ENCODE measurements around the gene ZGPAT.
"Not testable (repeated sequence)": the region's sequence is repeated elsewhere in the genome, so short reads cannot be mapped to it uniquely, and the experiment has no call there.

ZGPAT gene

DNA sequence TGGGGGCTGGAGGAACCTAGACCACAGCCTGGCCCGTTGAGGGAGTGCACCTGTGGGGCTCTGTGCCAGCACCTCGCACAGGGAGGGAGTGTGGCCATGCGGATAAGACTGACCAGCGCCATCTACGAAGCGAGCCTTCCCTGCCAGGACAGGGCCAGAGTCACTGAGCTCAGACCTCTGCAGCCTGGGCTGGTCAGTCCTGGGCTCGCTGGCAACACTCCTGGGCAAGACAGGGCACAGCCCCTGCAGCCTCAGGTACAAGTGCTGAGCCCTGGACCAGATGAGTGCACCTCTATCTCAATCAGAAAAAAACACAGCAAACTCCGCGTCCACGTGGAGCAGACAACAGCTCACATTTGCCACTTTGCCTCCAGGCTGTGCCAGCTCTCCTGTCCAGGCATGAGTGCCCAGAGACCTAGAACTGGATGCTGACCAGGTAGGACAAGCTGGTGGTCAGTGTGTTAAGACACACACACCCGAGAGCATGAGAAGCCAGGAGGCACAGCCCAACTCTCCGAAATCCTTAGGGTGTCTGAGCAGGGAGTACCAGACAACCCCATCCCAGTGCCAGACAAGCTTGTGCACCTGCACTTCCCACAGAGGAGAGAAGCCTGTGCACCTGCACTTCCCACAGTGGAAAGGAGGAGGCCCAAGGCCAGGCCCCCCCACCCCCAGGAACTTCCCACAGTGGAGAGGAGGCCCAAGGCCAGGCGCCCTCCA is 4.9 kb upstream of the ZGPAT start:
- DNase-seq (ENCODE audit: low read depth in 2 of 2) = no peak

GRCh38 chr20:63703471-63703975 is 4.3 kb upstream of the ZGPAT start:
- DNase-seq (ENCODE audit: low read depth in 2 of 2) = no peak

- no peak for DNase-seq (ENCODE audit: low read depth in 2 of 2)
Measured at GRCh38 chr20:63703976-63704748, 3.7 kb upstream of the ZGPAT start.

DNA sequence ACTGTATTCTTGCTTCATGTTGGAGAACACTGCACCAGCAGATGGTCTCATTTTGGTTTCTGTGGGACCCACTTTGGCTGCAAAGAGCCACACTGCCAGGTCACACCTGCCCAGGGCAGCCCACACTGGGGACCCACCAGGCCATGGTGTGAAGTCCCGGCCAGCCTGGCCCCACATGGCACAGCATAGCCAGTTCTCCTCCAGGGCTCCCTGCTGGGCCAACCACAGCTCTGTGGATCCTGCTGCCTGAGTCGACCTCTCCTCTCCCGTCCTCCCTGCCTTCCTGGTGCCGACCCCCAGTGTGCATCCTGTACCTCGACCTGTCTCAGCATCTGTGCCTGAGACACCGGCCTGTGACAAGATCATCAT is 3.1 kb upstream of the ZGPAT start:
- no peak for DNase-seq (ENCODE audit: low read depth in 2 of 2)

DNA sequence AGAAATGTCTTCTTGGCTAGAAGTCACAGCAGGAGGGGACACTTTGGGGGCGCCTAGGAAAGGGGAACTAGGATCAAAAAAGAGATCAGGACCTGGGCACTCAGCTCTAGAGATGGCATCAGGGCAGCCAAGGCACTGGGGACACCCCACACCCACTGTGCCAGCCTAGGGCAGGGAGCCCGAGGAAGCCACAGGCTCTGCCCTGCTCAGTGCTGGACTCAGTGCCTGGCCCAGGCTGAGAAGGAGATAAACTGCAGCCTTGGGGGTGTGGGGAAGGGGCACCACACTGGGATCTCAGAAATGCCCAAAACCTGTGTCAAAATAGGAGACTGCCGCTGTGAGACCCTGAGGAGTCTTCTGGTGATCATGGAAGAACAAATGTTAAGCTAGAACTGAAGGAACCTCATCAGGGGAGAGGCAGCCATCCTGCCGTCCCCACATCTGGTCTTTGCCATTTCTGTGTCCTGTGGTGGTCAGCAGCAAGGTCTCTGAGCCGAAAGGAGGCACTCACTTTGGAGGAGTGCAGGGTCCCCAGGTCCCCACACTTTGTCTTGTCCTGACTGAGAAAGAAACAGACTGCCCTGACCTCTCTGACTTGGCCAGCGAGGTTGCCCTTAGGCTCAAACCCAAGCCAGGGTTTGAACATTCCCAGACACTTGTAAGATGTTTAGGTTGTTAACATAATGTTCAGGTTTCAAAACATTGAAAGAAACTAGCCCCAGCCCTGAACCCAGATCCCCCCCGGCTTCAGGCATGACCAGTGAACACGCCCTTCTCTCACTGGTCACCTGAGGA is 2.4 kb upstream of the ZGPAT start:
- DNase-seq (ENCODE audit: low read depth in 2 of 2) = no peak

DNA sequence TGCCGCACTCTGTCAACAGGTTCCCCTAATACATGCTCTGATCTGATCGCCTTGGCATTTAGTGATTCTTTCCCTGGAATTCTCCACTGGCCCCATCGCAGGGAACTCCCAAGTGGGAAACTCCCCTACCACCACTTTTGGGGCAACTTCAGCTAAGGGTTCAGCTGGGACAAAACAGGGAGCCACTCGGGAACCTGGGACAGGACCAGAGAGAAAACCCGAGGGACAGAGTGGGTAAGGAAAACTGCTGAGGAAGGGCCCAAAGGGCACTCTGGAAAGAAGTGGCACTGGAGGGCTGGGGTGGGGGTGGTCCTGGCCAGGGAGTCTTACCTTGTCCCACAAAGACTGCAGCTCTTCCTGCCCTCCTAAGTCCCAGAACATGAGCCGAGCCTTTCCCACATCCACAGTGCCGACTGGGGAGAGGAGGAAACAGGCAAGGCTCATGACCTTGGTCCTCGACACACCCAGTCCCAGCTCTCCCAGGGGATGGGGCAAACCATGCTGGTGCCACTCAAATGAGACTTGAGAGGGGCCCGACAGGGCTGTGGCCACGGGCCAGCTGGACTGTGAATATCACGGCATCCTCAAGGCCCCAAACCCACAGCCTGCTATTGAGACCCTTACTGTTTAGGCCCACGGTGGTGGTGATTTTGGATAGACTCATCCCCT is 1.7 kb upstream of the ZGPAT start:
- no peak for DNase-seq (ENCODE audit: low read depth in 2 of 2)

GRCh38 chr20:63706852-63707557 is 834 bp upstream of the ZGPAT start:
- DNase-seq (ENCODE audit: low read depth in 2 of 2) = peak in 1 of 2 donors; percentile 53

GRCh38 chr20:63708301-63709148 is 686 bp downstream of the ZGPAT start:
- DNase-seq (ENCODE audit: low read depth in 2 of 2) = no peak

- DNase-seq (ENCODE audit: low read depth in 2 of 2) = no peak
Measured at GRCh38 chr20:63709149-63709527, 1.3 kb downstream of the ZGPAT start.

DNA sequence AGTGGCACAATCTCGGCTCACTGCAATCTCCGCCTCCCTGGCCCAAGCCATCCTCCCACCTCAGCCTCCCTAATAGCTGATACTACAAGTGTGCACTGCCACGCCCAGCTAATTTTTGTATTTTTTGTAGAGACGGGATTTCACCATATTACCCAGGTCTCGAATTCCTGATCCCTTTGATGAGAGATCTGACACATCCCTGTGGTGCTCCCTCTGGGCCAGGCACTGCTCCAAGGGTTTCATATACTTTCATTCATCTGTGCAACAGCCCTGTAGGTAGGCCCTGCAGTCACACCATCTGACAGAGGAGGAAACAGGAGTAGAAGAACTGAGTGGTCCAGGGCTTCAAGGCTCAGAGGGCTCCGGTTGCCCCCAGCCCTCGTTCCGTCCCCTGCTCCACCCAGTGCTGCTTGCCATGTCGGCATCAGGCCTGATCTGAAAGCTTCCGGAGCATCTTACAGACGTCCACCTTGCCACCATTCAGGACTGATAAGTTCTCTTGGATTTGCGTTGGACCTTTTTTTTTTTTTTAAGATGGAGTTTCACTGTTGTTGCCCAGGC is 3.3 kb downstream of the ZGPAT start:
- DNase-seq (ENCODE audit: low read depth in 2 of 2) = no peak

DNA sequence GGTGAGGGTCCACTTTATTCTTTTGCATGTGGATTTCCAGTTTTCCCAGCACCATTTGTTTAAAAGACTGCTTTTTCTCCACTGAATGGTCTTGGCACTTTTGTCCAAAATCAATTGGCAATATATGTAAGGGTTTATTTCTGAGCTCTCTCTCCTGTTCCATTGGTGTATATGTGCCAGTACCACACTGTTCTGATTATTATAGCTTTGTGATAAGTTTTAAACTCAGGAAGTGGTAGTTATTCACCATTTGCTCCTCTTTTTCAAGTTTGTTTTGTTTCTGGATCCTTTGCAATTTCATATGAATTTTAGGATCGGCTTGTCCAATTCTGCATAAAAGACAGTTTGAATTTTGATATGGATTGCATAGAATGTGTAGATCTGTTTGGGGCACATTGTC is 4.4 kb downstream of the ZGPAT start:
- no peak for DNase-seq (ENCODE audit: low read depth in 2 of 2)

DNA sequence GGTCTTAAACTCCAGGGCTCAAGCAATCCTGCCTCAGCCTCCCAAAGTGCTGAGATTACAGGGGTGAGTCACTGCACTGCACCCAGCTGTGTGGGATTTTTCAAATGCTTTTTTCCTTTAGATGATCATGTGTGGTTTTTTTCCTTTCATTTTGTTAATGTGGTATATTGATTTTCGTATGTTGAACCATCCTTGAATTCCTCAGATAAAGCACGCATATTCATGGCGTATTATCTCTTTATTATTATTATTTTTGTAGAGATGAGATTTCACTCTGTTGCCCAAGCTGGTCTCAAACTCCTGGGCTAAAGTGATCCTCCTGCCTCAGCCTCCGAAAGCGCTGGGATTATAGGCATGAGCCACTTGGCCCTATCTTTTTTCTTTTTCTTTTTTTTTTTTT is 7.0 kb downstream of the ZGPAT start:
- DNase-seq (ENCODE audit: low read depth in 2 of 2) = no peak

- no peak for DNase-seq (ENCODE audit: low read depth in 2 of 2)
Measured at GRCh38 chr20:63718996-63719395, 11.2 kb downstream of the ZGPAT start.

DNA sequence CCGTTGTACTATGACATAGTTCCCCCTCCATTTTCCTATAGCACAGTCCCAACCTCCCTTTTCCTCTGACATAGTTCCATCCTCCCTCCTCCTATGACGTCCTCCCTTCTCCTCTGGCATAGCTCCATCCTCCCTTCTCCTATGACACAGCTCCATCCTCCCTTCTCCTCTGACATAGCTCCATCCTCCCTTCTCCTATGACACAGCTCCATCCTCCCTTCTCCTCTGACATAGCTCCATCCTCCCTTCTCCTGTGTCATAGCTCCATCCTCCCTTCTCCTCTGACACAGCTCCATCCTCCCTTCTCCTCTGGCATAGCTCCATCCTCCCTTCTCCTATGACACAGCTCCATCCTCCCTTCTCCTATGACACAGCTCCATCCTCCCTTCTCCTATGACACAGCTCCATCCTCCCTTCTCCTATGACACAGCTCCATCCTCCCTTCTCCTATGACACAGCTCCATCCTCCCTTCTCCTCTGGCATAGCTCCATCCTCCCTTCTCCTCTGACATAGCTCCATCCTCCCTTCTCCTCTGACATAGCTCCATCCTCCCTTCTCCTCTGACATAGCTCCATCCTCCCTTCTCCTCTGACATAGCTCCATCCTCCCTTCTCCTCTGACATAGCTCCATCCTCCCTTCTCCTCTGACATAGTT is 15.3 kb downstream of the ZGPAT start:
- not testable (repeated sequence) for DNase-seq (ENCODE audit: low read depth in 2 of 2)

DNA sequence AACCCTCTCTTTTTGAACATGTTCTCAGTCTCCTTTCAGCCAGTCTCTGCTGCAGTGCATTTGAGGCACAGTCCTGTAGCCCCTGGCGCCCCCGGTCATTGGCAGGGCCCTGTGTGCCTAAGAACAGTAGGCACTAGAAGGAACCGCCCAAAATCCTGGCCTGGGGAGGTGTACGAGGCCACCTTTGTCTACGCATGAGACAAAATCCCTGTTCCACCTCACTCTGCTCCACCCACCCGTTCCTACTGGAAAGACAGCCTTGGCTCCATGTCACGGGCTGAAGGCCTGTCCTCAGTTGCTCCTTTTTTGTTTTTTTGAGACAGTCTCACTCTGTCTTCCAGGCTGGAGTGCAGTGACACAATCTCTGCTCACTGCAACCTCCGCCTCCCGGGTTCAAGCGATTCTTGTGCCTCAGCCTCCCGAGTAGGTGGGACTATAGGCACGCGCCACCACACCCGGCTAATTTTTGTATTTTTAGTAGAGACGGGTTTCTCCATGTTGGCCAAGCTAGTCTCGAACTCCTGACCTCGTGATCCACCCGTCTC is 22.4 kb downstream of the ZGPAT start:
- DNase-seq (ENCODE audit: low read depth in 2 of 2) = not testable (repeated sequence)

GRCh38 chr20:63731410-63731809 is 23.6 kb downstream of the ZGPAT start:
- no peak for DNase-seq (ENCODE audit: low read depth in 2 of 2)

- no peak for DNase-seq (ENCODE audit: low read depth in 2 of 2)
Measured at GRCh38 chr20:63732118-63733095, 24.6 kb downstream of the ZGPAT start.

DNA sequence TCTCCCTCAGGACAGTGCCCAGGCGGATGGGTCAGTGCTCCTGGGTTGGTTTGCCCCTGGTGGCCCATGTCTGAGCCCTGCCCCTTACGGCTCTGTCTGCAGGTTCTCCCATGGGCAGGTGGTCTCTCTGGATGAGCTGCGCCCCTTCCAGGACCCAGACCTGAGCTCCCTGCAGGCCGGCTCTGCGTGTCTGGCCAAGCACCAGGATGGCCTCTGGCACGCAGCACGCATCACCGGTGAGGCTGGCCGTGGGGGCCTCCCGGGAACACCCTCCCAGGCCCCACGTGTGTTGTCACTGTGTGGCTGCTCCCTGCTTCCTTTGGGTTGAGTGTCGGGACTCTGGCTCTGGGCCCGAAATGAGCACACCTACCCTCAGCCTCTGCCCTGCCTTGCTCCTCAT is 25.3 kb downstream of the ZGPAT start:
- DNase-seq (ENCODE audit: low read depth in 2 of 2) = no peak
